HG03354 (cell line): ENCODE data around the gene TTR.

Experiments used
- ATAC-seq: cut with Tn5 transposase; IDR thresholded peaks from one replicate; pipeline ENCODE4 v1.9.1; 2021; ENCODE audit warnings: mild to moderate bottlenecking; ENCODE audit not compliant: unreplicated experiment, poor library complexity, severe bottlenecking

Gene TTR

GRCh38 chr18:31591628-31592027 is at the start of gene TTR:
Gene TTR (plus strand): TSS chr18:31591877. CDS start chr18:31591903, 26 bp downstream.
- ATAC-seq: no peak

GRCh38 chr18:31546476-31546875 is 45.2 kb upstream of the TTR start:
- ATAC-seq: no peak

GRCh38 chr18:31548853-31549252 is 42.8 kb upstream of the TTR start:
- ATAC-seq: no peak

GRCh38 chr18:31549416-31549815 is 42.3 kb upstream of the TTR start:
- ATAC-seq: no peak

DNA sequence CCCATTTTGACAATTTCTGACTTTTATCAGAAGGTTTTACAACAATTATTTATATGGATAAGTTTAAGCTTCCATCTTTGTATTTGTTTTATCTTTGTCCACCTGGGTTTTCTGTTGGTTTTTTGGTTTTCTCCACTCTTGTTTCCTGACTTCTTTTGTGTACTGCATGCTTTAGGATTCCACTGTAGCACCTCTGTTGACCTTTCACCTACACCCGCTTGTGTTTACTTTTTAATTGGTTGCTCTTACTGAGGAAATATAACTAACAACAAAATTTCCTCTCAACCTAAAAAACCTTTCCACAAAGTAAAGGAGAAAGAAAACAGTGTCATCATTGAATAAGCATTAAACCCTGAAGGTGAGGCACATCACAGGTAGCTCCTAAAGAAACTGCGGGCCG is 39.8 kb upstream of the TTR start:
- ATAC-seq: no peak

GRCh38 chr18:31553800-31554199 is 37.9 kb upstream of the TTR start:
- ATAC-seq: no peak

DNA sequence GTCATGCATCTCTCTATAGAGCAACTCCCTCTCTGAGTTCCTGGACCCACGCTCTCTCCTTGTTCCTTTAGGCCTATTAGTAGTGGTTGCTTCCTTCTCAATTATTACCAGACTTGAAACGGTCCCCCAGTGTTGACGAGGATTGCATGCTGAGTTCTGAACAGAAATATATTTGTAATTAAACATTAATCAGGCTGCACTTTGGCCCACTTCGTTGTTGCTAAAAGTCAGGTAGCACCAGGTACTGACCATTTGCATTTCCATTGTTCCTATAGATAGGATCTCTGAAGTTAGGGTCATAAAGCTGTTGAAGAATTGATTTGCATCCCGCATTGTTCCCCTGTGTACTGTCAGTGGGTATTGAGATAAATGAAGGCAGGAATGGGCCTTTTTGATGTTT is 36.9 kb upstream of the TTR start:
- ATAC-seq: no peak

GRCh38 chr18:31555971-31556747 is 35.5 kb upstream of the TTR start:
- peak; percentile 83 for ATAC-seq

DNA sequence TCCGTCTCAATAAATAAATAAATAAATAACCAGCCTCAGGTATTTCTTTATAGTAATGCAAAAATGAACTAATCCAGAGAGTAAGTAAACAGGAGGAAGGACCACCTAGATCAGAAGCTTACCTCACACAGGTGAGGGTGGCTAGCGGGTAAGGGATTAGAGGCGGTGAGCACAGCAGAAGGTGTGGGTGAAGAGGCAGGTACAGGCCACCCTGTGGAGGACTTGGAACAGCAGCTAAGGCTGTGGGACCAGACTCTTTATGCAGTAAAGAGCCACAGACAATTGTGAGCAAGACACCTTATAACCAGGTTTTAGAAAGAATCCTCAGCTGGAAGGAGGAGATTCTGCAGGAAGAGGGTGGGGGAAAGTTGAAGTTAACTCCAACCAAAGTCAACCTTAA is 34.2 kb upstream of the TTR start:
- ATAC-seq: no peak

GRCh38 chr18:31558567-31558966 is 33.1 kb upstream of the TTR start:
- ATAC-seq: no peak

DNA sequence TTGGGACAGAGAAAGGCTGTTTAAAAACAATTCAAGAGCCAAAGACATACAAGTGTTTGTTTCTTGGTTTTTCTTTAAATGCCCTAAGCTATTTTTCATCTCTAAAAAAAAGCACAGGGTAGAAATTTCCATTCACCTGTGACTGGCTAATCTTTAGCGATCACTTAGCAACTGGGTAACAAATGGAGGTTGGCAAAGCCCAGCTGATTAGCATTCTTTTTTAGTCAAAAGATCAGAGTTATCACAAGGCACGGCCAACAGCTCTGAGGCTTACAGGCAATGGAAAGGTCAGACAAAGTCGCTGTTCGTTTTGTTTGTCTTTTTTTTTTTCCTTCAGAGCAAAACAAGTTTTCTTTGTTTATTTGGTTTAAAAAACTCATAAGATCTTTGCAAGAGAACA is 29.0 kb upstream of the TTR start:
- no peak for ATAC-seq

DNA sequence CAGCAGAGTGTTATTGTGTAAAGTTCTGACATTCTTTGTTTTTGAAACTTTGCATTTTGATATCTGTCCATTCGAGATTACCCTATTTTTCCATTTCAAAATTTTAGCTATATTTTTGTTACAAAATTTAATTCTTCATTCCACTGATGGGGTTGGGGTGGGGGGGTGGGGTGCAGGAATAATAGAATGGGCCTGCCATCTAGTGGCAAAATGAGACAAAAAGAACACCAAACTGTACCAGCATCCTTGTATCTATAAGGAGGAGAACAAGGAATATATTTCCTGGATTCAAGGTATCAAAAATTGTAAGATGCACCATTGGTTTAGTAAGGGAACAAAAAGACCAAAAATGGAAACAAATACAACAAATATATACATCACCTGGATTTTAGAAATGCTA is 27.9 kb upstream of the TTR start:
- no peak for ATAC-seq

- ATAC-seq: no peak
Observed at GRCh38 chr18:31565345-31565744, 26.3 kb upstream of the TTR start.

DNA sequence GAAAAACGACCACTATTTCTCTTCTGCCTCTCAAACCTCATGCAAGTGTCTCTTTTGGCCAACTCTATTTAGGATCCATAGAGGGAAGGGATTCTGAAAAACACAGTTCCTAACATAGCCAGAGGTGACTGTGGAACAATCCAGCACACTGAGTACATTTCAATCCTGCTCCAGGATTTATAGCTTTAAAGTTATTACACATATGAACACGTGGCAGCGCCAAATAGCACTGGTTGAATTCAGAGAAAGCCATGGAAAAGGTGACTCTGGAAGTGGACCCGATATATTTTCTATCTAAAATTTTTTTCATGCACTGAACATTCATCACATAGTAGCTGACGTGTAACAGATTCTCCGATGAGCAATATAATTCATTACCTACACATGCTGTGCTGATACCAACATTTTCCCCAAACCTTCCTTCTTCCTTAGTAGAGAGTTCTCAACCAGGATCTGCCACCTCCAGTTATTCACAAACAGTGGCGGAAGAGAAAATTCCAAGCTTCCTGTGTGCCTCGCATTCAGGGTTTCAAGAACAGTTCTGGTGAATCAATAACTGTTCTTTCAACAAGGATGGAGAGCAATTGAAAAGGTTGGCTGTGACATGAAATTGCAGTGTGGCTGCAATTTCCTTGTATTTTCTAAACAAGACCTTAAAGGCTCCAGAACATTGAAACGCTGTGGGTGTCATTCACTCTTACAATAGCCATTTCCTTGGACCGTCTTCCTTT is 25.7 kb upstream of the TTR start:
- ATAC-seq: no peak

- ATAC-seq: no peak
Observed at GRCh38 chr18:31566576-31567306, 24.9 kb upstream of the TTR start.

DNA sequence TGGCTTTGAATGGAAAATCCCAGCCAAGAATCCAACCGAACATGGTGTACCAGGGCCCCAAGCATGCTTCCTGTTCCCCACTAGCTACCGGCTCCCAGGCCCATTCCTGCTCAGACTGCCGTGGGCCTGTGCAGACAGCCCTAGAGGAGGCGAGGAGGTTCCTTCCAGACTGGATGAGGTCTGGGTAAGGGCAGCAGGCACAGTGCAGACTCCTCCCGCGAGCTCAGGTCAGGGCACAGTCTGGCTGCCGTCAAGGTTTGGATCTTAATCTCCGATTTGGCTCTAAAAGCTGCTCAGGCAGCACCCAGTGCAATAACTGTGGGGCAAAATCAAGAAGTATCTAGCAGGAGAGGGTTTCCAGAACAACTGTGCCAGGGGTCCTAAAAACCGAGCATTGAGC is 19.3 kb upstream of the TTR start:
- no peak for ATAC-seq

- ATAC-seq: no peak
Observed at GRCh38 chr18:31573051-31573450, 18.6 kb upstream of the TTR start.

- ATAC-seq: no peak
Observed at GRCh38 chr18:31574359-31574758, 17.3 kb upstream of the TTR start.

GRCh38 chr18:31575515-31576257 is 16.0 kb upstream of the TTR start:
- no peak for ATAC-seq

GRCh38 chr18:31576670-31577069 is 15.0 kb upstream of the TTR start:
- ATAC-seq: peak; percentile 76
